Peyer's patch (tissue), 4 donors: Measurements from ENCODE around the gene UTF1. TPM values are rescaled to one million over a fixed set of nuclear protein-coding genes. Genes with fewer than 3 reads are reported as not detected.

ENCODE experiments used
- DNase-seq, 3 donors: peaks; one replicate each; pipeline ENCODE4 v3.0.0-alpha.2; 2017 to 2019
- H3K27ac ChIP-seq, 4 donors: fragments of 200-600 bp; sonication (generic); one replicate each; pipeline ENCODE4 v1.5.1; 2016 to 2019
- H3K27me3 ChIP-seq, 2 donors: fragments of 200-600 bp; sonication (generic); one replicate each; pipeline ENCODE4 v1.5.1; 2019
- H3K36me3 ChIP-seq, 3 donors: fragments of 200-600 bp; sonication (generic); one replicate each; pipeline ENCODE4 v1.5.1; 2016 to 2019
- H3K4me1 ChIP-seq, 4 donors: fragments of 200-600 bp; sonication (generic); one replicate each; pipeline ENCODE4 v1.5.1; 2016 to 2019
- H3K4me3 ChIP-seq, 4 donors: fragments of 200-600 bp; sonication (generic); 1 replicate in 3 of 4; 2 replicates in 1 of 4; pipeline ENCODE4 v1.5.1; 2016 to 2019; ENCODE audit warnings: mild to moderate bottlenecking in 1 of 4
- H3K9me3 ChIP-seq, 4 donors: fragments of 200-600 bp; sonication (generic); one replicate each; pipeline ENCODE4 v1.5.1; 2016 to 2019; ENCODE audit warnings: mild to moderate bottlenecking in 1 of 4
- POLR2A ChIP-seq, 2 donors: fragments of 450-650 bp; IDR thresholded peaks; one replicate each; pipeline ENCODE4 v1.5.1; 2017; ENCODE audit warnings: antibody characterized with exemption in 2 of 2, mild to moderate bottlenecking in 2 of 2, moderate library complexity in 2 of 2
- total RNA-seq, 4 donors: library from RNA; depleted of rRNA; stranded (reverse); fragments of >200 nt; gene quantifications; one replicate each; pipeline ENCODE4 v1.1.0, GENCODE V29; 2016
- TF ChIP-seq, protein P1 (sequence below), 6 experiments: fragments of 450-650 bp in 4 of 6; fragments of 200-600 bp in 2 of 6; sonication (generic) in 1 of 6; IDR thresholded peaks; one replicate each; pipeline ENCODE4 v1.5.1; 2017 to 2019; ENCODE audit warnings: antibody characterized with exemption in 6 of 6, mild to moderate bottlenecking in 3 of 6, moderate library complexity in 1 of 6

UTF1 gene
- total RNA-seq, 4 donors from 2014 or later = not detected

DNA sequence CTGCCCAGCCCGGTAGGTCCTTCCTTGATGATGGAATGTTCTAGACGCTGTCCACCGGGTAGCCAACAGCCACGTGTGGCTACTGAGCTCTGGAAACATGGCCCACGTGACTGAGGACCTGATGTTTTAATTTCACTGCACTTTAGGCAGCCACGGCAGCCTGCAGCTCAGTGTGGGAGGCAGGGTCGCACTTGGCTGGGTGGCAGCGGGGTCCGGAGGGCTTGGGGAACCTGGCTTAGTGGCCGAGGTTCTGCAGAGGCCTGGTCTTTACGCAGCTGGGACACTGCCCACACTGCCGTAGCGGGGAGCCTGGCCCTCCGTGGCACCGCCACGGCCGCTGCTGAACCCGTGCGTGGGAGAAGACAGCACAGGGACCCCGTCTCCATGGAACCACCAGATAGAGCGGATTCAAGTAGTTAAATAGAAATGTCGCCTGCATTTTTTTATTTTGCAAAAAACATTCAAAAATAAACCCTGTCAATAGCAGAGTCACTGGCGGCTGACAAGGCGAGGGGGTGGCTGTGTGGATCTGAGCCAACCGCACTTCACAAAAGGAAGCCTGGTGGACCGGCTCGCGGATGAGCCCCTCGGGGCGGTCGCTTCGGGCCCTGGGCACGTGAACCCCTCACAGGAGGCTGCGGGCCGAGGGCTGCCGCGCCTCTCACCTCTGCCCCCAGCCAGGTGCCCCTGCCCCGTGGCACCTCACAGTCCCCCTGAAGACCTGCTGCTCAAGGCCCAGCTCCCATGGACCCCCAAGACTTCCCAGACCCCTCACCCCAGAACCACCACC lies 25.6 kb upstream of the UTF1 start:
- Histone ChIP-seq H3K4me3 (no peak overlapping the region), H3K36me3 (no peaks in the 10 kb centered on the region), H3K27ac (no peak overlapping the region), H3K27me3 (no peaks in the 10 kb centered on the region), H3K9me3 (no peaks in the 10 kb centered on the region), H3K4me1 (no peaks in the 10 kb centered on the region)
- no peak for DNase-seq
- TF ChIP-seq POLR2A (IDR thresholded peaks at IDR 0.05) = no peak
- TF ChIP-seq, protein P1, sequence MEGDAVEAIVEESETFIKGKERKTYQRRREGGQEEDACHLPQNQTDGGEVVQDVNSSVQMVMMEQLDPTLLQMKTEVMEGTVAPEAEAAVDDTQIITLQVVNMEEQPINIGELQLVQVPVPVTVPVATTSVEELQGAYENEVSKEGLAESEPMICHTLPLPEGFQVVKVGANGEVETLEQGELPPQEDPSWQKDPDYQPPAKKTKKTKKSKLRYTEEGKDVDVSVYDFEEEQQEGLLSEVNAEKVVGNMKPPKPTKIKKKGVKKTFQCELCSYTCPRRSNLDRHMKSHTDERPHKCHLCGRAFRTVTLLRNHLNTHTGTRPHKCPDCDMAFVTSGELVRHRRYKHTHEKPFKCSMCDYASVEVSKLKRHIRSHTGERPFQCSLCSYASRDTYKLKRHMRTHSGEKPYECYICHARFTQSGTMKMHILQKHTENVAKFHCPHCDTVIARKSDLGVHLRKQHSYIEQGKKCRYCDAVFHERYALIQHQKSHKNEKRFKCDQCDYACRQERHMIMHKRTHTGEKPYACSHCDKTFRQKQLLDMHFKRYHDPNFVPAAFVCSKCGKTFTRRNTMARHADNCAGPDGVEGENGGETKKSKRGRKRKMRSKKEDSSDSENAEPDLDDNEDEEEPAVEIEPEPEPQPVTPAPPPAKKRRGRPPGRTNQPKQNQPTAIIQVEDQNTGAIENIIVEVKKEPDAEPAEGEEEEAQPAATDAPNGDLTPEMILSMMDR (IDR thresholded peaks at IDR 0.05) = no peak

DNA sequence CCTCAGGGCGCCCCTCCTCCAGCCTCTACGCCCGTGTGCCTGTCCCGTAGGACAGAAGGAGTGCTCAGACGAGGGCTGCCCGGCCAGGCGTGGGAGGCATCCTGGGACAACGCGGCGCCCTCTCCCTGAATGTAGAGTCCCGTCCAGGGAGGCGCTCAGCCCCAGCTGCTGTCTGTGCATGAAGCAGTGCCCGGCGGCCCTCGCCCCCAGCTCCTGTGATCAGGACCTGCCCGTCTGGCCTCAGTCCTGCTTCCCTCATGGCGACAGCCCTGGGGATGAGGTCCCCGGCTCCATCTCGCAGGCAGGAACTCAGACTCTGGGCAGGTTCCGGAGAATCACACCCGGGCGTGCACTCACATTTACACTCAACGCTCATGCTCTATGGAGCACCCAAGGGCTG lies 24.9 kb upstream of the UTF1 start:
- Histone ChIP-seq H3K4me3 (no peak overlapping the region), H3K27ac (no peak overlapping the region), H3K9me3 (no peaks in the 10 kb centered on the region), H3K36me3 (no peaks in the 10 kb centered on the region), H3K27me3 (no peaks in the 10 kb centered on the region), H3K4me1 (no peaks in the 10 kb centered on the region)
- no peak for DNase-seq
- TF ChIP-seq POLR2A (IDR thresholded peaks at IDR 0.05) = no peak
- TF ChIP-seq, protein P1 (IDR thresholded peaks at IDR 0.05) = no peak

DNA sequence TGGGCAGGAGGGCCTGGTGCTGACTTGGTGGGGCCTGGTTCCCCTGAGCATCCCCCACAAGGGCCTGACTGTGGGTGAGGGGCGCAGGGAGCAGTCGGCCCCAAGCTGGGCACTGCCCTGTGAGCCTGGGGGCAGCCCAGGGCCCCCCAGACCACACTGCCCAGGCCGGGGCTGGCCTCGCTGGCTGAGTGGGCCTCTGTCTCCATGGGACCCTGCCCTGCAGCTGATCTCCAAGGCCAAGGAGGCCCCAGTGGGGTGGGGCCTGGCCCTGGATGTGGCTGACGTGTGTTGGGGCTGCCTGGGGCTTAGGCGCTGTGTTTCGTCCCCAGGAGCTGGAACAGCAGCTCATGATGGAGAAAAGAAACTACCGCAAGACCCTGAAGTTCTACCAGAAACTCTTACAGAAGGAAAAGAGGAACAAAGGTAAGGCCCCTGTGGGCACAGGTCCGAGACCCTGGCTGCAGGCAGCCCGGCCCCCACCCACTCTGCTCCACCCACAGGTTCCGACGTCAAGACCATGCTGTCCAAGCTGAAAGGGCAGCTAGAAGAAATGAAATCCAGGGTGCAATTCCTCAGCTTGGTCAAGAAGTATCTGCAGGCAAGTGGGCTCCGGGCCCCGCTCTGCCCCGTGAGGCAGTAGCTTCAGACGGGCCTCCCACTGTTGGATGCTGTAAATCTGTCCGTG lies 23.5 kb upstream of the UTF1 start:
- no peak for DNase-seq
- no peaks in the 10 kb centered on the region for H3K4me1 ChIP-seq
- H3K27me3 ChIP-seq = no peaks in the 10 kb centered on the region
- H3K4me3 ChIP-seq = no peak overlapping the region
- TF ChIP-seq POLR2A (IDR thresholded peaks at IDR 0.05) = no peak
- TF ChIP-seq, protein P1 (IDR thresholded peaks at IDR 0.05) = no peak
- no peaks in the 10 kb centered on the region for H3K36me3 ChIP-seq
- H3K27ac ChIP-seq = no peak overlapping the region
- H3K9me3 ChIP-seq = no peaks in the 10 kb centered on the region

DNA sequence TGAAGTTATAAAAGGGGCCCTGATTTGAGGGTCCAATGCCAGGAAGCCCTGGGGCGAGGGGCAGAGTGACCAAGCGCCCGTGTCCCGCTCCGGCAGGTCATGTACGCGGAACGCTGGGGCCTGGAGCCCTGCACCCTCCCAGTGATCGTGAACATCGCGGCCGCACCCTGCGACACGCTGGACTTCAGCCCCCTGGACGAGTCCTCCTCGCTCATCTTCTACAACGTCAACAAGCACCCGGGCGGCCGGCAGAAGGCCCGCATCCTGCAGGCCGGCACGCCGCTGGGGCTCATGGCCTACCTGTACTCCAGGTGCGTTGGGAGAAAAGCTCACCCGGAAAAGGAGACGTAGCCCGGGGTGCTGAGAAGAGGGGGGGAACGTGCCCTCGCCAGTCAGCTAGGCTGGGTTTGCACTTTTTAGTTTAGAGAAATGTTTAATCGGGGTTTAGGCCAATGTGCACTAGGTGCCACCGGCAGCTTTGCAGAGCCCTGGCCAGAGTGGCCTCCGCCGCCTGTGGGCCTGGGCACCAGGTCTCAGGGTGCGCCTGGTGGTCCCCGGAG lies 22.9 kb upstream of the UTF1 start:
- Histone ChIP-seq H3K9me3 (no peaks in the 10 kb centered on the region), H3K36me3 (no peaks in the 10 kb centered on the region)
- TF ChIP-seq, protein P1 (IDR thresholded peaks at IDR 0.05) = no peak
- no peak for TF ChIP-seq POLR2A (IDR thresholded peaks at IDR 0.05)

DNA sequence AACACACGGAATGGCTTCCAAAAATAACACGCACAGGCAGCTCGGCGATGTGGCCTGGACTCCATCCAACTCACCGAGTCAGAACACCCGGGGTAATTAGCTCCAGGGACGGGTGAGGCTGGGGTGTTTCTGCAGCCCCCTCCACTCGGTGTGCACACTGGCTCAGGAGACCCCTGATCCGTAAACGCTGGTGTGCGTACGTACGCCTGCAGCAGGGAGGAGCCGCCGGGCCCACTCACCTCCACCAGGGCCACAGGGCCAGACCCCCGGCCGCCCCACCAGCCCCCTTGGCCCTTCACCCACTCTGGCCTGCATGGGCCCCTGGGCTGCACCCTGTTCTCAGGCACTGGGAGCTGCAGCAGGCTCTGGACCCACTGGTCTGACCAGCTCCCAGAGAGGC lies 22.4 kb upstream of the UTF1 start:
- no peak for DNase-seq
- Histone ChIP-seq H3K4me1 (no peaks in the 10 kb centered on the region), H3K27ac (no peak overlapping the region), H3K4me3 (no peak overlapping the region), H3K9me3 (no peaks in the 10 kb centered on the region), H3K36me3 (no peaks in the 10 kb centered on the region), H3K27me3 (no peaks in the 10 kb centered on the region)
- TF ChIP-seq, protein P1 (IDR thresholded peaks at IDR 0.05) = no peak
- TF ChIP-seq POLR2A (IDR thresholded peaks at IDR 0.05) = no peak

More for the DNA sequence above, 22.9 kb upstream of the UTF1 start:
- Histone ChIP-seq H3K27me3 (no peaks in the 10 kb centered on the region), H3K27ac (no peak overlapping the region), H3K4me1 (no peaks in the 10 kb centered on the region), H3K4me3 (no peak overlapping the region)
- no peak for DNase-seq
